ENCODE results near the gene SMKR1. TPM values are rescaled to one million over a fixed set of nuclear protein-coding genes. Genes with fewer than 3 reads are reported as not detected.

The SMKR1 gene
- total and polyA plus RNA-seq, 2 of the 8 experiments (the other 6 are each of a cell fraction or from before 2014, with no cell fraction given), result 0.39 to 1.6 TPM

DNA sequence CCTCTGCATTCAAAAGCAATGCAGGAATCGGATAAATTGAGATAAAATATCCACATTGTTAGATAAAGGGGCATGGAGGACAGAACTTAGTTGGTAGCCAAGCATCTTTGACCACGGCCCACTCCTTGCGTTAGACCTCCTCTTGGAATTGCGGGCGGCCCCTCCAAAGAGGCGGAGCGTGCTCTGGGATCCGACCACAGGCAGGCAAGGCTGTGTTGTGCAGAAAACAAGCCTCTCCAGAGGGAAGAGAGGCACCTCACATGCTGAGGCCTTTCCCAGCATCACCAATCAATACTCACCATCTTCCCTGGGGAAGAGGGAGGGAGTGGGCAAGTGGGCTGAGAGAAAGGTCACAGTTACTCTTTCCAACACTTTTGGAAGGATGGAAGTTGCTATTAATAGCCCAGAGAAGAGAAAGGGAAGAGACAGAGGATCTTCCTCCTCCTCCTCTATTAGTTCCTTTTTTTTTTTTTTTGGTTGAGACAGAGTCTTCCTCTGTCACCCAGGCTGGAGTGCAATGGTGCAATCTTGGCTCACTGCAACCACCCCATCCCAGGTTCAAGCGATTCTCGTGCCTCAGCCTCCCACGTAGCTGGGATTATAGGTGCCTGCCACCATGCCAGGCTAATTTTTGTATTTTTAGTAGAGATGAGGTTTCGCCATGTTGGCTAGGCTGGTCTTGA, 59.5 kb downstream of the SMKR1 start:
- Histone ChIP-seq H3K4me3 (ENCODE audit: extremely low read depth in 1 of 4, insufficient read depth in 2 of 4, low read depth in 3 of 4, low read length in 4 of 4) (no peak overlapping the region), H2BK15ac (ENCODE audit: low read length) (no peak overlapping the region), H2AFZ (ENCODE audit: low read length) (peak overlapping the region; percentile 66), H4K8ac (ENCODE audit: extremely low read depth, insufficient read depth, low read length) (no peak overlapping the region), H3K36me3 (ENCODE audit: control insufficient read depth in 2 of 4, insufficient read depth in 4 of 4, low read length in 3 of 4) (no peaks in the 10 kb centered on the region), H2BK5ac (ENCODE audit: low read depth, low read length) (no peak overlapping the region), H2BK120ac (replicated peaks; ENCODE audit: low read depth, low read length) (no peak overlapping the region), H4K20me1 (replicated peaks in 1 of 2; ENCODE audit: control insufficient read depth in 1 of 2, insufficient read depth in 2 of 2, low read length in 2 of 2) (no peaks in the 10 kb centered on the region), H3K9me3 (ENCODE audit: insufficient read depth in 2 of 2, low read depth in 1 of 2, low read length in 1 of 2) (no peaks in the 10 kb centered on the region), H3K4me2 (ENCODE audit: insufficient read depth in 1 of 2, low read depth in 2 of 2, low read length in 2 of 2) (no peak overlapping the region), H3K18ac (ENCODE audit: extremely low read depth, low read length) (no peak overlapping the region), H2BK12ac (ENCODE audit: low read depth, low read length) (no peak overlapping the region), H3K14ac (ENCODE audit: insufficient read length) (no peak overlapping the region), H3K79me2 (ENCODE audit: control insufficient read depth in 1 of 2, insufficient read depth in 2 of 2, low read length in 2 of 2) (no peaks in the 10 kb centered on the region), H2BK20ac (ENCODE audit: low read length) (no peak overlapping the region), H3K4ac (replicated peaks; ENCODE audit: insufficient read length, low read depth, low read length) (no peak overlapping the region), H4K5ac (ENCODE audit: insufficient read length, low read depth, low read length) (peak overlapping the region; percentile 8), H3K9ac (replicated peaks in 1 of 4; ENCODE audit: extremely low read depth in 1 of 4, low read depth in 3 of 4, low read length in 3 of 4) (no peak overlapping the region), H3K56ac (replicated peaks; ENCODE audit: insufficient read length, low read depth, low read length) (no peak overlapping the region), H4K91ac (replicated peaks; ENCODE audit: insufficient read length, low read length) (no peak overlapping the region), H3K23me2 (ENCODE audit: low read depth, low read length) (no peaks in the 10 kb centered on the region; the same call in 1 of the 2 replicates), H3K23ac (ENCODE audit: insufficient read length) (no peak overlapping the region), H3K4me1 (replicated peaks in 1 of 4; ENCODE audit: control insufficient read depth in 3 of 4, insufficient read depth in 4 of 4, low read length in 3 of 4) (peaks cover 0 to 11% (median 6%) of the 10 kb centered on the region in 4 experiments; a peak in 4 of 7 replicates), H3K27me3 (replicated peaks in 1 of 4; ENCODE audit: control insufficient read depth in 3 of 4, extremely low read depth in 1 of 4, insufficient read depth in 3 of 4, low read length in 3 of 4) (peaks cover 0 to under 1% (median 0%) of the 10 kb centered on the region in 4 experiments; a peak in 1 of 7 replicates), H3K27ac (ENCODE audit: low read depth, low read length) (no peak overlapping the region), H3K79me1 (ENCODE audit: low read depth, low read length) (no peaks in the 10 kb centered on the region), H2AK5ac (ENCODE audit: low read depth, low read length) (no peak overlapping the region)
- DNase-seq (ENCODE audit: low read depth in 1 of 2, low spot score in 2 of 2) (no peak), FAIRE-seq (no peak)
- CTCF ChIA-PET (ENCODE audit: partially characterized antibody), result no interaction called here
- WGBS, 2 experiments (ENCODE audit: extremely low coverage in 1 of 2, insufficient coverage in 1 of 2, insufficient read length in 1 of 2, insufficient replicate concordance in 2 of 2, low coverage in 1 of 2, low lambda C conversion rate in 2 of 2, missing lambda C conversion rate in 1 of 2), result 76% methylated on average over 12 of the region's 12 CpGs; no CpG with 5 or more reads in 1 of the 2 experiments
- POLR2A ChIA-PET (ENCODE audit: partially characterized antibody), result no interaction called here
- TF ChIP-seq, protein P1, sequence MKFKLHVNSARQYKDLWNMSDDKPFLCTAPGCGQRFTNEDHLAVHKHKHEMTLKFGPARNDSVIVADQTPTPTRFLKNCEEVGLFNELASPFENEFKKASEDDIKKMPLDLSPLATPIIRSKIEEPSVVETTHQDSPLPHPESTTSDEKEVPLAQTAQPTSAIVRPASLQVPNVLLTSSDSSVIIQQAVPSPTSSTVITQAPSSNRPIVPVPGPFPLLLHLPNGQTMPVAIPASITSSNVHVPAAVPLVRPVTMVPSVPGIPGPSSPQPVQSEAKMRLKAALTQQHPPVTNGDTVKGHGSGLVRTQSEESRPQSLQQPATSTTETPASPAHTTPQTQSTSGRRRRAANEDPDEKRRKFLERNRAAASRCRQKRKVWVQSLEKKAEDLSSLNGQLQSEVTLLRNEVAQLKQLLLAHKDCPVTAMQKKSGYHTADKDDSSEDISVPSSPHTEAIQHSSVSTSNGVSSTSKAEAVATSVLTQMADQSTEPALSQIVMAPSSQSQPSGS (IDR thresholded peaks at IDR 0.05; ENCODE audit: low read length), result no peak
- TF ChIP-seq SIRT6 (IDR thresholded peaks at IDR 0.05; ENCODE audit: low read length) (no peak), MAFK (IDR thresholded peaks at IDR 0.05; ENCODE audit: low read depth, low read length) (no peak), ASH2L (IDR thresholded peaks at IDR 0.05; ENCODE audit: low read length) (no peak), CHD2 (IDR thresholded peaks at IDR 0.05; ENCODE audit: low read length) (no peak), GABPA (IDR thresholded peaks at IDR 0.05; ENCODE audit: borderline replicate concordance, insufficient read depth, low read length) (no peak), CEBPB (IDR thresholded peaks at IDR 0.05; ENCODE audit: low read depth, low read length) (no peak), KDM1A (IDR thresholded peaks at IDR 0.05; ENCODE audit: borderline replicate concordance, low read length) (no peak), SIX5 (IDR thresholded peaks at IDR 0.05; ENCODE audit: low read depth, low read length) (no peak), RAD21 (IDR thresholded peaks at IDR 0.05 in 1 of 2, conservative IDR thresholded peaks at IDR 0.05 in 1 of 2; ENCODE audit: low read depth in 2 of 2, low read length in 2 of 2) (no peak), POU5F1 (IDR thresholded peaks at IDR 0.05; ENCODE audit: low read depth, low read length) (no peak), SAP30 (IDR thresholded peaks at IDR 0.05; ENCODE audit: insufficient read depth, insufficient replicate concordance, low read length) (no peak)
